Naive B cell (primary cell): ENCODE results near the gene MAP3K19. TPM values are rescaled to one million over a fixed set of nuclear protein-coding genes. Genes with fewer than 3 reads are reported as not detected.
"Not testable (repeated sequence)": the region's sequence is repeated elsewhere in the genome, so short reads cannot be mapped to it uniquely, and the experiment has no call there.

Source experiments
- ATAC-seq, 2 donors: fragments of 150-1000 bp; cut with Tn5 transposase; 2 replicates each; pipeline ENCODE4 v1.10.0; 2021; ENCODE audit warnings: low read depth in 2 of 2, mild to moderate bottlenecking in 2 of 2, moderate library complexity in 2 of 2
- DNase-seq: peaks from one replicate; pipeline ENCODE4 v3.0.0; 2022
- H3K27ac Mint-ChIP-seq, 6 donors: one replicate each; pipeline ENCODE4 v1.8.0; 2020 to 2022; ENCODE audit warnings: mild to moderate bottlenecking in 6 of 6, mixed read lengths in 6 of 6, moderate library complexity in 5 of 6, inconsistent platforms in 2 of 6
- H3K27me3 Mint-ChIP-seq, 3 donors: one replicate each; pipeline ENCODE4 v1.8.0; 2021 to 2022; ENCODE audit warnings: mixed read lengths in 3 of 3, mild to moderate bottlenecking in 1 of 3
- H3K36me3 Mint-ChIP-seq, 2 donors: one replicate each; pipeline ENCODE4 v1.8.0; 2020 to 2022; ENCODE audit warnings: mixed read lengths in 2 of 2, inconsistent platforms in 1 of 2, mild to moderate bottlenecking in 1 of 2
- H3K4me1 Mint-ChIP-seq, 3 donors: one replicate each; pipeline ENCODE4 v1.8.0; 2020 to 2022; ENCODE audit warnings: mixed read lengths in 3 of 3, inconsistent platforms in 1 of 3, mild to moderate bottlenecking in 1 of 3, moderate library complexity in 1 of 3
- H3K4me3 Mint-ChIP-seq, 8 donors: one replicate each; pipeline ENCODE4 v1.8.0; 2020 to 2022; ENCODE audit warnings: mild to moderate bottlenecking in 8 of 8, mixed read lengths in 8 of 8, moderate library complexity in 8 of 8, inconsistent platforms in 2 of 8
- H3K9me3 Mint-ChIP-seq, 7 donors: one replicate each; pipeline ENCODE4 v1.8.0; 2020 to 2022; ENCODE audit warnings: mixed read lengths in 7 of 7, mild to moderate bottlenecking in 5 of 7, inconsistent platforms in 2 of 7, moderate library complexity in 1 of 7
- polyA plus RNA-seq, 6 donors: library from polyadenylated mRNA; unstranded; fragments of 300-500 nt; fragmentation: Illumina TruSeq; gene quantifications; one replicate each; pipeline ENCODE4 v1.2.3, GENCODE V29; 2021; ENCODE audit warnings: low read depth in 6 of 6

Gene MAP3K19
- polyA plus RNA-seq, 6 donors from 2014 or later = not detected

- not testable (repeated sequence) for H3K27me3 Mint-ChIP-seq, ATAC-seq, H3K4me3 Mint-ChIP-seq, H3K36me3 Mint-ChIP-seq, H3K4me1 Mint-ChIP-seq, DNase-seq, H3K27ac Mint-ChIP-seq
- H3K9me3 Mint-ChIP-seq = peaks cover 0 to 22% (median 13%) of the 10 kb centered on the region in 7 donors
Observed at GRCh38 chr2:134967166-134967565, 80.1 kb downstream of the MAP3K19 start.

GRCh38 chr2:134957477-134957876 lies 89.8 kb downstream of the MAP3K19 start:
- DNase-seq (no peak), ATAC-seq (no peak)
- H3K36me3 Mint-ChIP-seq = peaks cover 16 to 19% of the 10 kb centered on the region in 2 donors
- no peaks in the 10 kb centered on the region for H3K27me3 Mint-ChIP-seq
- H3K4me3 Mint-ChIP-seq = no peak overlapping the region
- no peaks in the 10 kb centered on the region for H3K9me3 Mint-ChIP-seq
- no peak overlapping the region for H3K27ac Mint-ChIP-seq
- H3K4me1 Mint-ChIP-seq = peaks cover 0 to 14% (median 8%) of the 10 kb centered on the region in 3 donors

GRCh38 chr2:134955744-134956143 lies 91.5 kb downstream of the MAP3K19 start:
- no peaks in the 10 kb centered on the region for H3K9me3 Mint-ChIP-seq
- DNase-seq (no peak), ATAC-seq (no peak)
- H3K4me1 Mint-ChIP-seq = peaks cover 5 to 14% (median 7%) of the 10 kb centered on the region in 3 donors
- H3K4me3 Mint-ChIP-seq = no peak overlapping the region
- H3K27ac Mint-ChIP-seq = no peak overlapping the region
- no peaks in the 10 kb centered on the region for H3K27me3 Mint-ChIP-seq
- peaks cover 24 to 28% of the 10 kb centered on the region in 2 donors for H3K36me3 Mint-ChIP-seq

GRCh38 chr2:134954065-134954464 lies 93.2 kb downstream of the MAP3K19 start:
- DNase-seq = no peak
- H3K9me3 Mint-ChIP-seq = no peaks in the 10 kb centered on the region
- H3K27ac Mint-ChIP-seq = peak overlapping the region in 2 of 6 donors; percentile 26 to 60
- peaks cover 10 to 15% (median 14%) of the 10 kb centered on the region in 3 donors for H3K4me1 Mint-ChIP-seq
- no peaks in the 10 kb centered on the region for H3K27me3 Mint-ChIP-seq
- no peak overlapping the region for H3K4me3 Mint-ChIP-seq
- ATAC-seq = no peak
- peaks cover 24 to 28% of the 10 kb centered on the region in 2 donors for H3K36me3 Mint-ChIP-seq

- H3K27ac Mint-ChIP-seq = no peak overlapping the region
- ATAC-seq (no peak), DNase-seq (no peak)
- no peaks in the 10 kb centered on the region for H3K9me3 Mint-ChIP-seq
- H3K4me3 Mint-ChIP-seq = no peak overlapping the region
- H3K27me3 Mint-ChIP-seq = no peaks in the 10 kb centered on the region
- H3K4me1 Mint-ChIP-seq = peaks cover 10 to 15% (median 14%) of the 10 kb centered on the region in 3 donors
- peaks cover 24 to 28% of the 10 kb centered on the region in 2 donors for H3K36me3 Mint-ChIP-seq
Observed at GRCh38 chr2:134952608-134953007, 94.6 kb downstream of the MAP3K19 start.

GRCh38 chr2:134950886-134951285 lies 96.4 kb downstream of the MAP3K19 start:
- Mint-ChIP-seq H3K4me1 (peaks cover 11 to 18% (median 14%) of the 10 kb centered on the region in 3 donors), H3K4me3 (no peak overlapping the region), H3K9me3 (no peaks in the 10 kb centered on the region), H3K27me3 (no peaks in the 10 kb centered on the region), H3K36me3 (peaks cover 24 to 28% of the 10 kb centered on the region in 2 donors), H3K27ac (peak overlapping the region in 2 of 6 donors; percentile 38 to 77)
- ATAC-seq = no peak
- no peak for DNase-seq

- Mint-ChIP-seq H3K9me3 (no peaks in the 10 kb centered on the region), H3K4me3 (no peak overlapping the region), H3K27me3 (no peaks in the 10 kb centered on the region), H3K36me3 (peaks cover 24 to 28% of the 10 kb centered on the region in 2 donors), H3K27ac (peak overlapping the region in 5 of 6 donors; percentile 9 to 56 (median 18)), H3K4me1 (peaks cover 14 to 25% (median 16%) of the 10 kb centered on the region in 3 donors)
- DNase-seq (no peak), ATAC-seq (no peak)
Observed at GRCh38 chr2:134949981-134950708, 97.1 kb downstream of the MAP3K19 start.

- no peaks in the 10 kb centered on the region for H3K36me3 Mint-ChIP-seq
- ATAC-seq = no peak
- DNase-seq = no peak
- H3K4me3 Mint-ChIP-seq = no peak overlapping the region
- no peaks in the 10 kb centered on the region for H3K9me3 Mint-ChIP-seq
- H3K27me3 Mint-ChIP-seq = no peaks in the 10 kb centered on the region
- H3K27ac Mint-ChIP-seq = peak overlapping the region in 2 of 6 donors; percentile 13 to 52
- H3K4me1 Mint-ChIP-seq = peaks cover 23 to 42% (median 30%) of the 10 kb centered on the region in 3 donors
Observed at GRCh38 chr2:134946073-134946472, 101.2 kb downstream of the MAP3K19 start.

- Mint-ChIP-seq H3K4me1 (peaks cover 24 to 37% (median 28%) of the 10 kb centered on the region in 3 donors), H3K36me3 (no peaks in the 10 kb centered on the region), H3K27ac (peak overlapping the region in 4 of 6 donors; percentile 13 to 88 (median 48))
Observed at GRCh38 chr2:134944975-134945374, 102.3 kb downstream of the MAP3K19 start.

GRCh38 chr2:134943540-134943939 lies 103.7 kb downstream of the MAP3K19 start:
- DNase-seq = peak; percentile 41
- peak; percentile 91 to 93 for ATAC-seq
- H3K36me3 Mint-ChIP-seq = no peaks in the 10 kb centered on the region
- H3K9me3 Mint-ChIP-seq = no peaks in the 10 kb centered on the region
- H3K4me3 Mint-ChIP-seq = peak overlapping the region in 7 of 8 donors; percentile 5 to 68 (median 53)
- H3K27me3 Mint-ChIP-seq = no peaks in the 10 kb centered on the region
- H3K4me1 Mint-ChIP-seq = peaks cover 23 to 31% (median 28%) of the 10 kb centered on the region in 3 donors
- peak overlapping the region; percentile 27 to 65 (median 52) for H3K27ac Mint-ChIP-seq

More at GRCh38 chr2:134944975-134945374, 102.3 kb downstream of the MAP3K19 start:
- H3K27me3 Mint-ChIP-seq = no peaks in the 10 kb centered on the region
- no peak for DNase-seq
- ATAC-seq = no peak
- no peaks in the 10 kb centered on the region for H3K9me3 Mint-ChIP-seq
- peak overlapping the region in 1 of 8 donors; percentile 24 for H3K4me3 Mint-ChIP-seq

GRCh38 chr2:134936691-134937090 lies 110.6 kb downstream of the MAP3K19 start:
- Mint-ChIP-seq H3K4me3 (no peak overlapping the region), H3K27me3 (no peaks in the 10 kb centered on the region), H3K9me3 (no peaks in the 10 kb centered on the region), H3K4me1 (peaks cover 32 to 37% (median 35%) of the 10 kb centered on the region in 3 donors), H3K27ac (peak overlapping the region in 2 of 6 donors; percentile 14 to 51), H3K36me3 (peaks cover 8 to 9% of the 10 kb centered on the region in 2 donors)
- ATAC-seq (no peak), DNase-seq (no peak)

GRCh38 chr2:134934641-134935040 lies 112.6 kb downstream of the MAP3K19 start:
- no peaks in the 10 kb centered on the region for H3K27me3 Mint-ChIP-seq
- no peak for ATAC-seq
- H3K4me1 Mint-ChIP-seq = peaks cover 34 to 54% (median 46%) of the 10 kb centered on the region in 3 donors
- no peak for DNase-seq
- peaks cover 8 to 9% of the 10 kb centered on the region in 2 donors for H3K36me3 Mint-ChIP-seq
- H3K27ac Mint-ChIP-seq = peak overlapping the region in 2 of 6 donors; percentile 70 to 78
- peak overlapping the region in 3 of 8 donors; percentile 30 to 47 (median 34) for H3K4me3 Mint-ChIP-seq
- peaks cover 0 to 1% (median 0%) of the 10 kb centered on the region in 7 donors for H3K9me3 Mint-ChIP-seq

- no peak for DNase-seq
- Mint-ChIP-seq H3K4me3 (peak overlapping the region in 3 of 8 donors; percentile 22 to 45 (median 34)), H3K36me3 (peaks cover 8 to 9% of the 10 kb centered on the region in 2 donors), H3K9me3 (peaks cover 0 to 1% (median 0%) of the 10 kb centered on the region in 7 donors), H3K4me1 (peaks cover 34 to 59% (median 50%) of the 10 kb centered on the region in 3 donors), H3K27me3 (no peaks in the 10 kb centered on the region), H3K27ac (peak overlapping the region in 3 of 6 donors; percentile 24 to 78 (median 70))
- no peak for ATAC-seq
Observed at GRCh38 chr2:134934150-134934549, 113.1 kb downstream of the MAP3K19 start.

GRCh38 chr2:134933732-134934131 lies 113.5 kb downstream of the MAP3K19 start:
- H3K4me1 Mint-ChIP-seq = peaks cover 34 to 61% (median 52%) of the 10 kb centered on the region in 3 donors
- ATAC-seq = no peak
- H3K4me3 Mint-ChIP-seq = peak overlapping the region in 1 of 8 donors; percentile 45
- peaks cover 0 to 1% (median 0%) of the 10 kb centered on the region in 7 donors for H3K9me3 Mint-ChIP-seq
- DNase-seq = no peak
- H3K27ac Mint-ChIP-seq = peak overlapping the region in 3 of 6 donors; percentile 22 to 70 (median 33)
- H3K27me3 Mint-ChIP-seq = no peaks in the 10 kb centered on the region
- peaks cover 8 to 9% of the 10 kb centered on the region in 2 donors for H3K36me3 Mint-ChIP-seq
